Mucosa of stomach (tissue), 1 donor: Measurements from ENCODE around the gene CASP10.
"Not testable (repeated sequence)": the region's sequence is repeated elsewhere in the genome, so short reads cannot be mapped to it uniquely, and the experiment has no call there.

Source experiments
- H3K27me3 ChIP-seq: one replicate; pipeline ENCODE4 v1.7.0; 2013; ENCODE audit warnings: mild to moderate bottlenecking, low read length; ENCODE audit not compliant: control insufficient read depth, insufficient read depth
- H3K36me3 ChIP-seq: one replicate; pipeline ENCODE4 v1.7.0; 2013; ENCODE audit warnings: low read length; ENCODE audit not compliant: control insufficient read depth, insufficient read depth
- H3K4me1 ChIP-seq: one replicate; pipeline ENCODE4 v1.7.0; 2013; ENCODE audit warnings: mild to moderate bottlenecking, low read length; ENCODE audit not compliant: control insufficient read depth, insufficient read depth
- H3K4me3 ChIP-seq: one replicate; pipeline ENCODE4 v1.7.0; 2013; ENCODE audit warnings: low read length
- H3K9ac ChIP-seq: one replicate; pipeline ENCODE4 v1.7.0; 2013; ENCODE audit warnings: mild to moderate bottlenecking, low read length, moderate library complexity
- H3K9me3 ChIP-seq: one replicate; pipeline ENCODE4 v1.7.0; 2013; ENCODE audit warnings: mild to moderate bottlenecking, low read length, moderate library complexity; ENCODE audit not compliant: control insufficient read depth
- donor health status: Pancreatic carcinoma.

The CASP10 gene

DNA sequence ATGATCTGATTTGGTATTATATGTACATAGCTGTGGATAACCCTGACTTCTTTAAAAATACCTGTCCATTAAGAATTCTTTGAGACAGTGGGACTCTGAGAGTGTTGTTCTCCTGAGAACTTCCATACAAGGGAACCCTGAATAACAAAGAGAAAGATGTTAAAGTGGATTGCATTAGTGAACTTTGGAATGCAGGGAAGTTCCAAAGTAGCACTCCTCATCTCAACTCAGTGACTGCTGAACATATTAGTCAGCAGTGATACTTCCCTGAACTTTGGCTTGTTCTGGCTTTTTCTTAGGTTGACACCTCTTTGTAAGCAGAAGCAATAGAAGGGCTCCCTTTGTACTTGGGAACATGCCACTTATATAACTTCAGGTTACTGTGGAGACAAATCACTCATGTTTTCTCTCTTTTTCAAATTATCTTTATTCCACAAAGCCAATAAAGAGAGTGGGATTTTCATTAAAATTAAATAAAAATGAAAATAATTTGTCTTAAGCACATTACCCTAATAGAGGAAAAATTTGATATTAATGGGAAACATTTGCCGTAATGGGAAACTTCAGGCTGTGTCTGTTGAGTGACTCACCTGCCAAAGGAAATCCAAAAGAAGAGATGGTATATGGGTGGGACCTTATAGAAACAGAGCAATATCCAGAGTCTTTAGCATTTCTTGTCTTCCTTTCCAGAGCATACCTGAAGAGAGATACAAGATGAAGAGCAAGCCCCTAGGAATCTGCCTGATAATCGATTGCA lies 33.7 kb upstream of the CASP10 start:
- H3K27me3 ChIP-seq = no peaks in the 10 kb centered on the region
- peak overlapping the region; percentile 54 for H3K9ac ChIP-seq
- H3K36me3 ChIP-seq = peaks cover 7% of the 10 kb centered on the region
- no peaks in the 10 kb centered on the region for H3K9me3 ChIP-seq
- peaks cover 52% of the 10 kb centered on the region for H3K4me1 ChIP-seq
- H3K4me3 ChIP-seq = no peak overlapping the region

DNA sequence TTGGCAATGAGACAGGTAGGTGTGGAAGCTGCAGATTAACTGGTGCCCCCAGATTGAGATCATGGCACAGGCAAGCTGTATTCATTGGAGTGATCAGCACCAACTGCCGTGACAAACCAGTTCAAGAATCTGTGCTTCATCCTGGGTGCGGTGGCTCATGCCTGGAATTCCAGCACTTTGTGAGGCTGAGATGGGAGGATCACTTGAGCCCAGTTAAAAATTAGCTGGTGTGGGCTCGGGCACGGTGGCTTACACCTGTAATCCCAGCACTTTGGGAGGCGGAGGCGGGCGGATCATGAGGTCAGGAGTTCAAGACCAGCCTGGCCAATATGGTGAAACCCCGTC lies 33.1 kb upstream of the CASP10 start:
- not testable (repeated sequence) for H3K4me3 ChIP-seq, H3K9me3 ChIP-seq, H3K27me3 ChIP-seq, H3K36me3 ChIP-seq
- peak overlapping the region; percentile 49 for H3K9ac ChIP-seq
- peaks cover 46% of the 10 kb centered on the region for H3K4me1 ChIP-seq

DNA sequence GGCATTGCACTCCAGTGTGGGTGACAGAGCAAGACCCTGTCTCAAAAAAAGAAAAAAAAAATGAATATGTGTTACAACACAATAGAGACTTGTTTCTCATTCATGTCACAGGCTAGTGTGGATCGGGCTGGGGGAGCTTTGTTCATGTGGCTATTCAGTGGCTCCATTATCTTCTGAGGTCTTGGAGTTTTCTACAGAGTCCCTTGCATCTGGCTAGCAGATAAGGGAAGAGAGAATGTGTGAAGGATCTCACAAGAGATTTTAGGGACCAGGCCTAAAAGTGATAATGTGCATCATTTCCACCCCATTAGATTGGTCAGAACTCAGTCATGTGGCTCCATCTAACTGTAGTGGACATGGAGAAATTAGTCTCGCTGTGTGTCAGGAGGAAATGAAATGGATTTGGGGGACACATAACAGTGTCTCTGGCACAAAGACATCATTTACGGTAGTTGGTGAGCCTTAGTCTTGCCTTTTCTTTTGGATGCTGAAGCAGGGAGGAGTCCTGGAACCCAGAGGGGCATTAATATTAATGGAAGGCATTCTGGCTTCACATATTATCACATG lies 32.4 kb upstream of the CASP10 start:
- H3K4me1 ChIP-seq = peaks cover 40% of the 10 kb centered on the region
- H3K9ac ChIP-seq = no peak overlapping the region
- H3K4me3 ChIP-seq = no peak overlapping the region
- H3K9me3 ChIP-seq = no peaks in the 10 kb centered on the region
- no peaks in the 10 kb centered on the region for H3K27me3 ChIP-seq
- peaks cover 7% of the 10 kb centered on the region for H3K36me3 ChIP-seq

DNA sequence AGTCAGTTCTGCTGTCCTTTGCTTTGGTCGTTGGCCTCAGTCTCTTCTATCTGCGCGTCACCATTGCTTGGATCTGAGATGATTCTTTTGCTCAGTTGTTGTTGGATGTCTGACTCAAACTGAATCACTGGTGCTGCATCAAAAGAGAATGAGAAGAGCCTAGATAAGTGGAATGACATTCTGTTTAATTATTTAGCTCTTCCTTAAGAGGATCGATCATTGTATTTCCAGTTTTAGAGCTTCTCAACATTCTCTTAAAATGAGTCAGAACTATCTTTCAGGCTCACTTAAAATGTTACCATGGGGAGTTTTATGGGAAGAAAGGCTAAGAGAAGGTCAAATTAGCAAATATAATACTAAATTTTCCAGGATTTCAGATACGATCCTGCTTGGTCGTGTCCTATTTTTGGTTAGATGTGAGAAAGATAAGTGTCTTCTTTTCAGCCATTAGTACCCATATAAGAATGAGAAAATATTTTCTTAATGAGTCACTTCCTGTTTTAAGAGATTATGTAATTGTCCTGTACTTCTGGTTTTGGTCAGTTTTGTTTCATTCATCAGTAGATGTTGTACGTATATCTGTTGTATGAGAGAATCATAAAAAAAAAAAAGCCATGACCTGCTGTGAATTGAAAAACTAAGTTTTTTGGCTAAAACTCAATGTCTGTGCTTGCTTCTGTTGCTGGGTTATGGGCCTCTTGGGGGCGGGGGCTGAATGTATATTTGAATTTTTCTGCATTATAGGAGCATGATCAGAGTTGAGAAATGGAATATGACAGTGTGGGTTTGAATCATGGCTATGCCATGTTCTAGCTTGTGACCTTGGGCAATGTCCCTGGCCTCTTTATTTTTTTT lies 31.6 kb upstream of the CASP10 start:
- peak overlapping the region; percentile 7 for H3K9ac ChIP-seq
- peaks cover 7% of the 10 kb centered on the region for H3K36me3 ChIP-seq
- no peaks in the 10 kb centered on the region for H3K9me3 ChIP-seq
- H3K4me1 ChIP-seq = peaks cover 39% of the 10 kb centered on the region
- H3K4me3 ChIP-seq = no peak overlapping the region
- H3K27me3 ChIP-seq = no peaks in the 10 kb centered on the region

DNA sequence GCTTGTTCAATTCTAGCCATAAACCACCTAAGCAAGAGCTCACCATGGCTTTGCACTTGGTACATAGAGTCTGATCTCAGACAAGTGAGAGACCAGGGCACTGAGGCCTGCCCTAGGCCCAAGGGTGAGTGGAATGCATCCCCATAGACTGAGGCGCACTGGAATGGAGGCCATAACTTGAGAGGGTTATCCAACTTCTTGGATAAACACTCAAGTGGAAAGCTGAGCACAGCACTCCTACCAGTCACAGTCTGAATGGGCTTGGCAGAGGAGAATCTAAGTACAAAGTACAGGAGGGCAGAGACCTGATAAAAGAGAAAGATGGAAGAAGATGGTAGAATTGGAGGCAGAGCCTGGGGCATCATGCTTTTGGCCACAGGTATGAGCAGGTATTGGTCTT lies 30.4 kb upstream of the CASP10 start:
- Histone ChIP-seq H3K27me3 (no peaks in the 10 kb centered on the region), H3K9ac (no peak overlapping the region), H3K4me1 (peaks cover 43% of the 10 kb centered on the region), H3K9me3 (no peaks in the 10 kb centered on the region), H3K4me3 (no peak overlapping the region), H3K36me3 (peaks cover 7% of the 10 kb centered on the region)

DNA sequence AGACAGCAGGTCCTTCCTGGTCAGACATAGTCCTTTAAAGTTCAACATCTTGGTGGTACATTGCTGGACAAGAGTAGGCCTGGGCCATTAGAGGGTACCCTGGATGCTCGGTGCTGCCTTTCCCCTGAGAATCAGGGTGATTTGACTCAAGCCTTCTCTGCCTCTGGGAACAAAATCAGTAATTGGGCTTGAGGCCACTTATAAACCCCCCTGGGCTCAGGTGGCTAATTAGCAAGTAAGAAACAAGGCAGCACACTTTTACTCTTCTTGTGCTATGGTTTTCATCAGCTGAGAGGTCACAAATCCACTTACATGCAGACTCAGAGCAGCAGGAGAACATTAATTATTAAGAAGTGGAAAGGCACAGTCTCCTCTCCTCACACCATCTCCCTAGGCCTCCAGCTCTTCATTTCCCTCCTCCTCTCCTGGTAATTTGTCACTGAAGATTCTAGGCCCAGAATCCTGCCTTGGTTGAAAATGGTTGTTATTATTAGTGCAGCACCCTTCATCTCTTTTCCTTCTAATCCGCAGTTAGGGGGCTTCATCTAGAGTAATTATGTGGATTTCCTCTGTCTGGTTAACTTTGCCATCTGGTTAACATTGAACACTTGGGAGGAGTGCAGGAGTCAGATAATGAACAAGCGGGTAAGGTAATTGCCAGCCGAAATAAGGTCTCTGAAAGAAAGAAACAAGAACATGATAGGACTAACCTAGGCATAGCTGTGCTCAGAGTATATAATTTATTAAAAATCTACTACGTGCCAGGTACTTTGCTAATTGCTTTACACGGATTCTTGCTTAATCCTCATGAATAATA lies 29.7 kb upstream of the CASP10 start:
- Histone ChIP-seq H3K27me3 (no peaks in the 10 kb centered on the region), H3K9me3 (no peaks in the 10 kb centered on the region), H3K9ac (no peak overlapping the region), H3K36me3 (peaks cover 7% of the 10 kb centered on the region), H3K4me3 (no peak overlapping the region), H3K4me1 (peaks cover 49% of the 10 kb centered on the region)

DNA sequence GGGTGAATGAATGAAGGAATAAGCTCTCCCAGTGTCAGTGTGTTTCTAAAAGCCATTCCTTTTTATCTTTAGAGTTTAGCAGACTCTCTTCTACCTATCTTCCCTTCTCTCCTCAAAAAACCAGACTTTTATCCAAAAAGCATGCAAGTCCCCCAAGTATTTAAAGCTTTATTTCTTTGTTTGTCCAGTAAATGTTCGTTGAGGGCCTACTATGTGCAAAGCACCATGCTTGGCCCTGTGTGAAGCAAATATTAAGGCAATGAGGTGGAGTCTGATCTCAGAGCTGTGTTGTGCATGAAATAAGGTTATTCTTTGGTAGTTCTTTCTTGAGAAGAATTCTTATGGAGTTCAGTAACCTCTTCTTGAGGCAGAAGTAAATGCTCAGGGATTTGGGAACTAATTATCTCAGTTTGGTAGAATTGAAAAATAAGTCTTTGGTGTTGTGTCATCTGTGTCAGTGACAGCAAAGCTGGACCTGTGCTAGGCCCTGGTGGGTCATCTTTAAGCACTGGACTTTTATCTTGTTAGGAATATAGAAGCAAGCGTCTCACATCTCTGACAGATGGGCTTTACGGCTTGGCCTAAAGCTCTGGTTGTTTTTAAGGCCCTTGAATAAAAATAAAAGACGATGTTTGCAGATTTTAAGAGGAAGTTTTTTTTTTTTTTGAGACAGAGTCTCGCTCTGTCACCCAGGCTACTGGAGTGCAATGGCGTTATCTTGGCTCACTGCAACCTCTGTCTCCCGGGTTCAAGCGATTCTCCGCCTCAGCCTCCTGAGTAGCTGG lies 28.1 kb upstream of the CASP10 start:
- H3K4me3 ChIP-seq = no peak overlapping the region
- peaks cover 37% of the 10 kb centered on the region for H3K4me1 ChIP-seq
- H3K9me3 ChIP-seq = no peaks in the 10 kb centered on the region
- peaks cover 7% of the 10 kb centered on the region for H3K36me3 ChIP-seq
- H3K9ac ChIP-seq = no peak overlapping the region
- H3K27me3 ChIP-seq = no peaks in the 10 kb centered on the region

DNA sequence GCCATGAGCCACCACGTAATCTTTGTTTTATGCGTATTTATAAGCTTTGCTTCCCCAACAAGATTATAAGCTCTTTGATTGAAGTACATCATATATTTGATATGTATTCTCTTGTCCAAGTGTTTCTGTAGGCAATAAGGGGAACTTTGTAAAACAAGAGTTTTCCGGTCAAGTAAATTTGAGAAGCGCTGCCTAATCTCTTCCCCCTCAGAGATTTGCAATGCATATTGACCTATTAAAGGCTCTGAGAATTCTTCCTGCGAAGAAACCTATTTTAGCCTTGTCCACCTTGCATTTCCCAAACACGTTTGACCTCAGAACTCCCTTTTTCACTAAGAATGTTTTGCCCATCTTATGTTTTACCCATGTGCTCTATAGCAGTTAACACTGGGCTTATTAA lies 26.9 kb upstream of the CASP10 start:
- Histone ChIP-seq H3K9me3 (no peaks in the 10 kb centered on the region), H3K4me1 (peaks cover 31% of the 10 kb centered on the region), H3K9ac (no peak overlapping the region), H3K36me3 (peaks cover 7% of the 10 kb centered on the region), H3K27me3 (no peaks in the 10 kb centered on the region), H3K4me3 (no peak overlapping the region)

DNA sequence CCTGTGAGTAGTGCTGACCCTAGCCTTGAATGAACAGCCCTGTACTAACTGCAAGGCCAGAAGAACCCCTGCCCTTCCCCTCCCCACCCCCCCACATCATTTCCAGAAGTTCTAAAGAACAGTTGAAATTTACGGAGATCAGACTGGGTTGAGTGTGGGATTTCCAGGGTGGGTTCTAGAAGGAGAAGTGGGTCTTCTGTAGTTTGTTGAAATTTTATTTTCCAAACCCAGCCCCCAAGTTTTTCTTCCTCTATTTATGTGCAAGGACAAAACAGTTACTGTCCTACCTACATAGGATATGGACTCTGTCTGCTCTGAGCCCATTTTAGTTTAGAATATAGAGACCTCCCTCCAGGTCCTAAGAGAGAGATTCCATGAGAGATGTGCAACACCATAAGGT lies 26.3 kb upstream of the CASP10 start:
- no peaks in the 10 kb centered on the region for H3K27me3 ChIP-seq
- peaks cover 7% of the 10 kb centered on the region for H3K36me3 ChIP-seq
- no peaks in the 10 kb centered on the region for H3K9me3 ChIP-seq
- no peak overlapping the region for H3K4me3 ChIP-seq
- H3K9ac ChIP-seq = no peak overlapping the region
- H3K4me1 ChIP-seq = peaks cover 25% of the 10 kb centered on the region

DNA sequence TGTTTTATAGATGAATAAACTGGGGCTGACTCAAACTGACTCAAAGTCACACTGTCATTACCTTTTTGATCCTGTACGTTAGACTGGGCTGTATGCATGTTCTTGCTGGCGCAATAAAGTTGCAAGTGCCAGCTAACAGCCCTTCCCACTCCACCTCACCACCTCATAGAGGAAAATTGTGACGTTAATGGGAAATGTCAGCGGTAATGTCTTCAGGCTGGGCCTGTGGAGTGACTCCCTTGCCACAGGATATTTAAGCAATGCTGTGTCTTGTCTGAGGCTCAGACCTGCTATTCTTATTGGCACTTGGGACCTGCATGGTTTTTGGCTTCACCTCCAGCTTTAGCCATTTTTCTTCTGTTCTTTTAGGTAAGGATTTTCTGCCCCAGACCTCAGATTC lies 25.2 kb upstream of the CASP10 start:
- Histone ChIP-seq H3K27me3 (no peaks in the 10 kb centered on the region), H3K4me1 (peaks cover 18% of the 10 kb centered on the region), H3K4me3 (no peak overlapping the region), H3K9ac (peak overlapping the region; percentile 9), H3K9me3 (no peaks in the 10 kb centered on the region), H3K36me3 (peaks cover 3% of the 10 kb centered on the region)
